Measurements from ENCODE around the gene LIX1L. TPM values are rescaled to one million over a fixed set of nuclear protein-coding genes. Genes with fewer than 3 reads are reported as not detected.

The LIX1L gene
- polyA plus RNA-seq, 1 donor (not counting 4 experiments of a cell fraction or from before 2014, with no cell fraction given) = 20.0 TPM

GRCh38 chr1:145962157-145963102, 4.6 kb upstream of the LIX1L start:
- FAIRE-seq (no peak), DNase-seq (ENCODE audit: low read depth, low spot score) (no peak)
- H4K20me1 ChIP-seq (ENCODE audit: control insufficient read depth, extremely low read depth, insufficient read depth, low read length) = no peaks in the 10 kb centered on the region
- no peaks in the 10 kb centered on the region for H3K9me1 ChIP-seq (ENCODE audit: control insufficient read depth, extremely low read depth, insufficient read depth, low read length)
- TF ChIP-seq EZH2 (IDR thresholded peaks at IDR 0.05; ENCODE audit: low read length) = no peak
- no peak for TF ChIP-seq CTCF (optimal IDR thresholded peaks at IDR 0.05 in 1 of 3, IDR thresholded peaks at IDR 0.05 in 1 of 3, conservative IDR thresholded peaks at IDR 0.05 in 1 of 3; ENCODE audit: extremely low read depth in 1 of 3, insufficient read depth in 2 of 3, low read length in 3 of 3)
- H3K4me3 ChIP-seq (ENCODE audit: control insufficient read depth in 2 of 3, extremely low read depth in 1 of 3, insufficient read depth in 2 of 3, low read depth in 1 of 3, low read length in 3 of 3) = peak overlapping the region; percentile 32 to 75 (median 58)
- dilution Hi-C loops (cut with MboI; ENCODE audit: extremely low pct_ligation_motif_present, low sequenced_read_pairs) = no loop called here
- H2AFZ ChIP-seq (ENCODE audit: control insufficient read depth, low read length) = peak overlapping the region; percentile 81
- H3K4me2 ChIP-seq (ENCODE audit: control insufficient read depth, extremely low read depth, insufficient read depth, low read depth, low read length) = peak overlapping the region; percentile 92
- H3K9me3 ChIP-seq (ENCODE audit: control insufficient read depth, low read depth, low read length) = no peaks in the 10 kb centered on the region
- peak overlapping the region; percentile 11 for H3K9ac ChIP-seq (ENCODE audit: control insufficient read depth, extremely low read depth, insufficient read depth, low read length)
- no peaks in the 10 kb centered on the region for H3K79me2 ChIP-seq (ENCODE audit: control insufficient read depth, insufficient read depth, low read length)
- H3K27ac ChIP-seq (ENCODE audit: control insufficient read depth, insufficient read depth, low read length) = no peak overlapping the region
- peaks cover 2% of the 10 kb centered on the region for H3K27me3 ChIP-seq (ENCODE audit: control insufficient read depth, extremely low read depth, insufficient read depth, low read length)
- H3K4me1 ChIP-seq (ENCODE audit: control insufficient read depth, extremely low read depth, insufficient read depth, low read length) = peaks cover 40% of the 10 kb centered on the region
- no peaks in the 10 kb centered on the region for H3K36me3 ChIP-seq (ENCODE audit: control insufficient read depth in 2 of 2, extremely low read depth in 1 of 2, insufficient read depth in 2 of 2, low read length in 2 of 2)

GRCh38 chr1:145961425-145962156, 3.8 kb upstream of the LIX1L start:
- peak overlapping the region; percentile 32 to 75 (median 58) for H3K4me3 ChIP-seq (ENCODE audit: control insufficient read depth in 2 of 3, extremely low read depth in 1 of 3, insufficient read depth in 2 of 3, low read depth in 1 of 3, low read length in 3 of 3)
- no peaks in the 10 kb centered on the region for H3K9me3 ChIP-seq (ENCODE audit: control insufficient read depth, low read depth, low read length)
- no peaks in the 10 kb centered on the region for H4K20me1 ChIP-seq (ENCODE audit: control insufficient read depth, extremely low read depth, insufficient read depth, low read length)
- no peak for TF ChIP-seq CTCF (optimal IDR thresholded peaks at IDR 0.05 in 1 of 3, IDR thresholded peaks at IDR 0.05 in 1 of 3, conservative IDR thresholded peaks at IDR 0.05 in 1 of 3; ENCODE audit: extremely low read depth in 1 of 3, insufficient read depth in 2 of 3, low read length in 3 of 3)
- H3K9me1 ChIP-seq (ENCODE audit: control insufficient read depth, extremely low read depth, insufficient read depth, low read length) = no peaks in the 10 kb centered on the region
- H3K9ac ChIP-seq (ENCODE audit: control insufficient read depth, extremely low read depth, insufficient read depth, low read length) = peak overlapping the region; percentile 42
- H3K79me2 ChIP-seq (ENCODE audit: control insufficient read depth, insufficient read depth, low read length) = peaks cover 4% of the 10 kb centered on the region
- no peak for DNase-seq (ENCODE audit: low read depth, low spot score)
- peak overlapping the region; percentile 92 for H3K4me2 ChIP-seq (ENCODE audit: control insufficient read depth, extremely low read depth, insufficient read depth, low read depth, low read length)
- no peak for FAIRE-seq
- peak overlapping the region; percentile 89 for H2AFZ ChIP-seq (ENCODE audit: control insufficient read depth, low read length)
- dilution Hi-C loops (cut with MboI; ENCODE audit: extremely low pct_ligation_motif_present, low sequenced_read_pairs) = no loop called here
- no peaks in the 10 kb centered on the region for H3K36me3 ChIP-seq (ENCODE audit: control insufficient read depth in 2 of 2, extremely low read depth in 1 of 2, insufficient read depth in 2 of 2, low read length in 2 of 2)
- H3K27me3 ChIP-seq (ENCODE audit: control insufficient read depth, extremely low read depth, insufficient read depth, low read length) = peaks cover 2% of the 10 kb centered on the region
- H3K4me1 ChIP-seq (ENCODE audit: control insufficient read depth, extremely low read depth, insufficient read depth, low read length) = peaks cover 47% of the 10 kb centered on the region
- H3K27ac ChIP-seq (ENCODE audit: control insufficient read depth, insufficient read depth, low read length) = no peak overlapping the region
